ENCODE data around the gene ZBED1. TPM values are rescaled to one million over a fixed set of nuclear protein-coding genes. Genes with fewer than 3 reads are reported as not detected.

Gene ZBED1
- total RNA-seq = 43.6 and 50.4 TPM in 2 replicates

GRCh38 chrX:2500803-2501558 is at the start of gene ZBED1, which contains the start of gene DHRSX:
ZBED1 (minus strand) TSS chrX:2500976; CDS start chrX:2490719, 10,257 bp downstream.
DHRSX (minus strand) TSS chrX:2500976; CDS start chrX:2500925, 51 bp downstream.

Other genes with a start within 250 kb of the ZBED1 start
- gene DHRSX, start within 50 bp of the ZBED1 start, total RNA-seq = 14.8 and 16.0 TPM in 2 replicates
- gene CD99, start 190.3 kb upstream of the ZBED1 start, total RNA-seq = 559 and 596 TPM in 2 replicates